Prostate gland (tissue), 2 donors: ENCODE measurements around the gene HTR1D.

ENCODE experiments used
- CTCF ChIP-seq, 4 experiments: fragments of 200-600 bp in 2 of 4; fragments of 450-650 bp in 2 of 4; sonication (generic) in 2 of 4; IDR thresholded peaks; 1 replicate in 3 of 4; 2 replicates in 1 of 4; pipeline ENCODE4 v1.5.1; 2016 to 2019; ENCODE audit warnings: antibody characterized with exemption in 4 of 4, mild to moderate bottlenecking in 2 of 4, moderate library complexity in 2 of 4
- POLR2A ChIP-seq: fragments of 450-650 bp; IDR thresholded peaks from one replicate; pipeline ENCODE4 v1.6.1; 2016; ENCODE audit warnings: antibody characterized with exemption, mild to moderate bottlenecking
- POLR2AphosphoS5 ChIP-seq: sonication (generic); formaldehyde crosslinking; IDR thresholded peaks from one replicate; pipeline ENCODE4 v1.6.1; 2017; ENCODE audit warnings: antibody characterized with exemption

- TF ChIP-seq CTCF (IDR thresholded peaks at IDR 0.05) (no peak), POLR2A (no peak), POLR2AphosphoS5 (no peak)
Measured at GRCh38 chr1:23246274-23246673, 29.0 kb upstream of the HTR1D start.
